GM10248 (cell line): ENCODE data around the gene CHST10.
A peak's percentile ranks its signal among the peaks of the same experiment; 100 is the strongest.

ENCODE experiments used
- CTCF ChIA-PET: fragments of 300-600 bp; sonication (Branson Sonifier 250); formaldehyde crosslinking; extraction: SDS; loops from one replicate; lab custom pipeline; 2021; ENCODE audit warnings: antibody characterized with exemption; lab: Yijun Ruan, JAX
- POLR2A ChIA-PET: fragments of 350-650 bp; sonication (Branson Sonifier 250); formaldehyde crosslinking; extraction: SDS; loops from one replicate; lab custom pipeline; 2020; ENCODE audit warnings: antibody characterized with exemption; lab: Yijun Ruan, JAX
- DNase-seq: peaks from one replicate; pipeline ENCODE4 v3.0.0; 2012; ENCODE audit errors: extremely low spot score
- TF ChIP-seq, protein P1 (sequence below): IDR thresholded peaks from 2 replicates; pipeline ENCODE4 v1.5.1; 2012; ENCODE audit warnings: mild to moderate bottlenecking, low read depth; ENCODE audit errors: extremely low read depth, missing control alignments, control extremely low read depth

The CHST10 gene

DNA sequence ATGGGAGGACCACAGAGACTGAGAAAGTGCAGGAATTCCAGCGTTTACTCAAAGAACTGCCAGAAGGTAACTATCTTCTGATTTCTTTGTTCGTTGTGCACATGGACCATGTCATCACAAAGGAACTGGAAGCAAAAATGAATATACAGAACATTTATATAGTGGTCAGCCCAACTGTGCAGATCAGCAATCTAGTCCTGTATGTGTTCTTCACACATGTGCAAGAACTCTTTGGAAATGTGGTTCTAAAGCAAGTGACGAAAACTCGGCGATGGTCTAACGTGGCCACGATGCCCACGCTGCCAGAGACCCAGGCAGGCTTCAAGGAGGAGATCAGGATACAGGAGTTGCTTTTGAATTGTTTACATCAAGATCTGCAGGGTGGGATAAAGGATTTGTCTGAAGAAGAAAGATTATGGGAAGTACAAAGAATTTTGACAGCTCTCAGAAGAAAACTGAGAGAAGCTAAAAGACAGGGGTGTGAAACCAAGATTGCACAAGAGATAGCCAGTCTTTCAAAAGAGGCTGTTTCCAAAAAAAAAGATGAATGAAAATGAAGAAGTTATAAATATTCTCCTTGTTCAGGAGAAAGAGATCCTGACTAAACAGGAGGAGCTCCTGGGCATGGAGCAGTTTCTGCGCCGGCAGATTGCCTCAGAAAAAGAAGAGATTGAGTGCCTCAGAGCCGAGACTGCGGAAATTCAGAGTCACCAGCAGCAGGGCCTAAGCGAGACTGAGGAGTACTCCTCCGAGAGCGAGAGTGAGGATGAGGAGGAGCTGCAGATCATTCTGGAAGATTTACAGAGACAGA is 8.3 kb upstream of the CHST10 start:
- ChIA-PET CTCF (interaction anchor here (2.9 kb wide), 1 partner anchor 164 kb away, joined by 8 read pairs; no protein-coding TSS in a partner anchor), POLR2A (no interaction called here)
- TF ChIP-seq, protein P1, sequence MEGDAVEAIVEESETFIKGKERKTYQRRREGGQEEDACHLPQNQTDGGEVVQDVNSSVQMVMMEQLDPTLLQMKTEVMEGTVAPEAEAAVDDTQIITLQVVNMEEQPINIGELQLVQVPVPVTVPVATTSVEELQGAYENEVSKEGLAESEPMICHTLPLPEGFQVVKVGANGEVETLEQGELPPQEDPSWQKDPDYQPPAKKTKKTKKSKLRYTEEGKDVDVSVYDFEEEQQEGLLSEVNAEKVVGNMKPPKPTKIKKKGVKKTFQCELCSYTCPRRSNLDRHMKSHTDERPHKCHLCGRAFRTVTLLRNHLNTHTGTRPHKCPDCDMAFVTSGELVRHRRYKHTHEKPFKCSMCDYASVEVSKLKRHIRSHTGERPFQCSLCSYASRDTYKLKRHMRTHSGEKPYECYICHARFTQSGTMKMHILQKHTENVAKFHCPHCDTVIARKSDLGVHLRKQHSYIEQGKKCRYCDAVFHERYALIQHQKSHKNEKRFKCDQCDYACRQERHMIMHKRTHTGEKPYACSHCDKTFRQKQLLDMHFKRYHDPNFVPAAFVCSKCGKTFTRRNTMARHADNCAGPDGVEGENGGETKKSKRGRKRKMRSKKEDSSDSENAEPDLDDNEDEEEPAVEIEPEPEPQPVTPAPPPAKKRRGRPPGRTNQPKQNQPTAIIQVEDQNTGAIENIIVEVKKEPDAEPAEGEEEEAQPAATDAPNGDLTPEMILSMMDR, result no peak
- DNase-seq, result no peak

GRCh38 chr2:100425107-100425506 is 7.6 kb upstream of the CHST10 start:
- DNase-seq, result no peak
- POLR2A ChIA-PET, result no interaction called here
- CTCF ChIA-PET, result interaction anchor here (0.9 to 2.9 kb wide), 2 partner anchors 44 to 163 kb away, joined by 3 to 8 read pairs; no protein-coding TSS in a partner anchor
- TF ChIP-seq, protein P1, result no peak

GRCh38 chr2:100424277-100424875 is 6.9 kb upstream of the CHST10 start:
- no peak for DNase-seq
- ChIA-PET CTCF (interaction anchor here (0.9 to 2.9 kb wide), 2 partner anchors 43 to 163 kb away, joined by 3 to 8 read pairs; no protein-coding TSS in a partner anchor), POLR2A (no interaction called here)
- TF ChIP-seq, protein P1, result no peak

GRCh38 chr2:100423631-100424030 is 6.2 kb upstream of the CHST10 start:
- CTCF ChIA-PET, result interaction anchor here (0.7 to 2.9 kb wide), 2 partner anchors 42 to 162 kb away, joined by 4 to 8 read pairs; no protein-coding TSS in a partner anchor
- no peak for DNase-seq
- TF ChIP-seq, protein P1, result no peak
- POLR2A ChIA-PET, result no interaction called here

- TF ChIP-seq, protein P1, result peak; percentile 21
- CTCF ChIA-PET, result interaction anchor here (1.0 to 1.8 kb wide), 6 partner anchors 10 to 61 kb away, joined by 3 to 6 read pairs (median 4); no protein-coding TSS in a partner anchor
- DNase-seq, result no peak
- POLR2A ChIA-PET, result no interaction called here
Observed at GRCh38 chr2:100422320-100423055, 5.0 kb upstream of the CHST10 start.

- CTCF ChIA-PET, result interaction anchor here (1.1 kb wide), 1 partner anchor 39 kb away, joined by 3 read pairs; no protein-coding TSS in a partner anchor
- DNase-seq, result no peak
Observed at GRCh38 chr2:100419915-100420314, 2.4 kb upstream of the CHST10 start.

More at GRCh38 chr2:100419915-100420314, 2.4 kb upstream of the CHST10 start:
- TF ChIP-seq, protein P1, result no peak
- POLR2A ChIA-PET, result no interaction called here
